Inferior parietal cortex (tissue), 1 donor: ENCODE data around the gene MTCH1.
"Not testable (repeated sequence)": the region's sequence is repeated elsewhere in the genome, so short reads cannot be mapped to it uniquely, and the experiment has no call there.

Experiments
- DNase-seq: peaks from one replicate; pipeline ENCODE4 v3.0.0-alpha.2; 2016; ENCODE audit errors: extremely low spot score

The MTCH1 gene

DNA sequence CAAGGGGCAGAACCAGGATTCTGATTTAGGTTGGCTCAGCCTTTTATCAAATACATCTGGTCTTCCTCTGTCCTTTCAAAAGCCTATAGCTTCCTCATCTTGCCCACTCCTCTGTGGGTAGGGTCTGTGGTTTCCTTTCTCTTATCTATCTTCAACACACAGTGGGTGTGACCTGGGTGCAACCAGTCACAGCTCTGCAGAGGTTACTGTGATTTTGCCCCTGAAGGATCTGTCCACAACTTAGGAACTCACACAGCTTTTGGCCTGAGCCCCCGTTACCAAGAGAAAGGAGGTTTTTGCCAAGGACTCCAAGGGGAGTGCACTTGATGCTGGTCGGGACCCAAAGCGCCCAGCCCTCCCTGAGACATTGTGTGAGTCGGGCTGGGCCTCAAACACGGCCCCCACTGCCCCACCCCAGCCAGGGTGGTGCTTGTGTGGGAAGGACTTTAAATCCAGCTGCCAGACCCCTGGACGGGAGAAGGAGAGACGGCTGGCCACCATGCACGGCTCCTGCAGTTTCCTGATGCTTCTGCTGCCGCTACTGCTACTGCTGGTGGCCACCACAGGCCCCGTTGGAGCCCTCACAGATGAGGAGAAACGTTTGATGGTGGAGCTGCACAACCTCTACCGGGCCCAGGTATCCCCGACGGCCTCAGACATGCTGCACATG lies 31.6 kb downstream of the MTCH1 start, which contains the start of gene PI16:
TSS of gene PI16 (plus strand) at position 477 of the 670 bp plus-strand sequence. CDS start at position 500, 23 bp downstream.
- peak; percentile 31 for DNase-seq

DNA sequence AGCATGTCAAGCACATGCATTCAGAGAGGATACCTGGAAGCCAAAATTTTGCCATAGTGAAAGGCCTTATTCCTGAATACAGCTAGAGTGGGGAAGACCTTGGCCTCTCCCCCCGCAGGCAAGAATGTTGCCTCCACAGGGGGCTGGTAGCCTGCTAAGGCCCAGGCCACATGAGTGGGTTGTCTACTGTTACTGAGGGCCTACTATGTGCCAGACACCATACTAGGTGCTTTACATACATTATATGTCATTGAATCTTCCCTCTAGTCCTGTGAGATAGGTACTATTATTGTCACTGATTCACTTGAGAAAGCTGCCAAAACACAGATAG lies 32.1 kb downstream of the MTCH1 start:
- no peak for DNase-seq

DNA sequence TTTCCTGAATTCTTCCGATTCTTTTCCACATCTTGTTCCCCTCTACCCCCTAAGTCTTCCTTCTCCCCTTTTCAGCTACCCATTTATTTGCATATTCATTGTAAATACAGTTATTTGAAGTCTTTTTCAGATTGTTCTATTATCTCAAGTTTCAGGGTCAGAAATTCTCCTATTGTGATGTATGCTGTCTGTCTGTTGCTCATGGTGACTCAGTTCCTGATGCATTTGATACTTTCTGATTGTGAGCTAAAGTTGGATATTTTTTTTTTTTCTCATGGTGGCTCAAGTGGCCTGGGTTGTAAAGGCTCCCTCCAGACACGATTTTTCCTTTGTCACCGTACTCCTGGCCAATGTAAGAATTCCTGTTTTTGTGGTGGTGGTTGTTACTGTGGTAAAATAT lies 36.4 kb downstream of the MTCH1 start:
- no peak for DNase-seq

GRCh38 chr6:36949076-36949475 lies 36.9 kb downstream of the MTCH1 start:
- not testable (repeated sequence) for DNase-seq

DNA sequence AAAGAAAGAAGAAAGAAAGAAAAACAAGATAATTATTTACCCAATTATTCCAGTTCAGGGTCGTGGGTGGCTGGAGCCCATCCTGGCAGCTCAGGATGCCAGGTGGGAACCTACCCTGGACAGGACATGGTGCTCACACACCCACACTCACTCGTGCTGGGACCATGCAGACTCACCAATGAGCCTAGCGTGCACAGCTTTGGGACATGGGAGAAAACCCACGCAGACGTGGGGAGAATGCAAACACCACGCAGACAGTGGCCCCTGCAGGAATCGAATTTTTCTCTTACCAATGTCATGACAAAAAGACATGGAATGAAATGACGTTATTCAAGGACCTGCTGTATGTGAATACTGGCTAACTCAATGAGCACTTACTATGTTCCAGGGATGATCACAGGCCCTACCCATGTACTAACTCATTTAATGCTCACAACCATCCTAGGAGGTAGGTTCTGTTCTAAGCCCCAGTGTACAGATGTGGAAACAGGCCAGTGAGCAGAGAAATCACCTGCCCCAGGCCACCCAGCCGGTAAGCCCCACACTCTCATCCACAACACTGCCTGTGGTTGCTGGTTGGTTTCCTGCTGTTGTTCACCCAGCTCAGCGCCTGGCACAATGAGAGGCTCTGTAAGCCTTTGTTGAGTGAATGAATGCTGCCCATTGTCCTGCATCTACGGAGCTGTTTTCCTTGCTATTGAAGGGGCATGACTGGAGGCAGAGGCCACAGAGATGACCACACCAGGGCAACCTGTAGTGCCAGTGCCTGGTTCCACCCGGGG lies 38.2 kb downstream of the MTCH1 start:
- DNase-seq = peak; percentile 78

DNA sequence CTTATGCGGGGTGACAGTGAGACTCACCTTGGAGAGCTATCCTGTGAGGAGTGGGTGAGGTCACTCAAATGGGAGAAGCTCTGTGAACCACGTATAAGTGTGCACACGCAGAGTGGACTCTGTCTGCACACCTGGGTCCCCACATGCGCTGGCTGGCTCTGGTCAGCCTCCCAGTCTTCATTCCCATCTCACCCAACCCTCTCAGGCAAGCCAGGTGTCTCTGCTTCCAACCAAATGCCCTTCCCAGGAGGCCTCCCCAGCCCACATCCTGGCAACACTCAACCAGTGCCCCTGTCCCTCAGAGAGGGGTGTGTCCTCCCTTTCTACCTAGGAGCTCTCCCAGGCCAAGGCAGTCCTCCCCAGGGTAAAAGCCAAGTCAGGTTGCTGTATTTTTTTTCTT lies 39.5 kb downstream of the MTCH1 start:
- DNase-seq = no peak

DNA sequence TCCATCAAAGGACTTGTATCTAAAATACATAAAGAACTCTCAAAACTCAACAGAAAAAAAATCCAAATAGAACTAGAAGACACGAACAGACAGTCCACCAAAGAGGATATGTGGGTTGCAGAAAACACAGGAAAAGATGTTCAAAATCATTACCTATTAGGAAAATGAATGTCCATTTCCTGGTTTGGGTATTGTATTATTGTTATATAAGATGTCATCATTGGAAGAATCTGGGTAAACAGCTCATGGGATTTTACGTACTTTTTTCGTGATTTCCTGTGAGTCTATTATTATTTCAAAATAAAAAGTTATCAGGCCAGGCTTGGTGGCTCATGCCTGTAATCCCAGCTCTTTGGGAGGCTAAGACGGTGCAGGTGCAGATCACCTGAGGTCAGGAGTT lies 40.7 kb downstream of the MTCH1 start:
- DNase-seq = no peak

GRCh38 chr6:36944650-36945049 lies 41.3 kb downstream of the MTCH1 start:
- DNase-seq = no peak

GRCh38 chr6:36942329-36942728 lies 43.7 kb downstream of the MTCH1 start:
- DNase-seq = not testable (repeated sequence)

GRCh38 chr6:36941561-36941960 lies 44.4 kb downstream of the MTCH1 start:
- DNase-seq = not testable (repeated sequence)

DNA sequence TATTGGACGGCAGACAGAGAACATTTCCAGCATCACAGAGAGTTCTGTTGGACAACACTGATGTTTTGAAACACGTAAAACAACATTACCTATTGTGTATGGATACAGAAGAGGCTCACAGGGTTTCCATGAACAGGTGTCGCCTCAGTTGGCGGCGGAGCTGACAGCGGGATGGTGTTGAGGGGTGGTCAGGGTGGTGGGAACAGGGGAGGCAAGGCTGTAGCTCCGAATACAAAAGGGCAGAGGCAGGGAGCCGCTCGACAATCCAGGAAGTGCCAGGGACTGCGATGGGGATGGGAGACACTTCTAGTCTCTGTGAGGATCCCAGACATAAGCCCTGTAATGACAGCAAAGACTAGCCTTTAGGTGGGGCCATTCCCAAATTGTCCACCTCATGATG lies 46.0 kb downstream of the MTCH1 start:
- DNase-seq = no peak

DNA sequence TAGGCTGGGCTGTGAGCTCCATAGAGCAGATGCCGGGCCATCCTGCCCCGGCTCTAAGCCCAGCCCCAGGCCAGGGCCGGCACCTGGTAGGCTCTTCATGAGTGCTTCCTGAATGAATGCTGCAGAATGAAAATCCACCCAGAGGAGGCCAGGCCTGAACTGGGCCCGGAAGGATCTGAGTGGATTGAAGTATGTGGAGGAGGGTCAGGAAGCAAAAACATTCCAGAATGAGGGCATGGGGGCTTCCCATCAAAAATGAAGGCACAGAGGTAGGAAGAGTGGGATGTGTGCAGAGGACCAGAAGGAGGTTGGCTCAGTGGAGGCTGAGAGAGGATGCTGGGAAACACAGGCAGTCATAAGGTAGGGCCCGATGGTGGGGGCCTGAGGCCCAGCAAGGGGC lies 47.0 kb downstream of the MTCH1 start:
- DNase-seq = not testable (repeated sequence)

DNA sequence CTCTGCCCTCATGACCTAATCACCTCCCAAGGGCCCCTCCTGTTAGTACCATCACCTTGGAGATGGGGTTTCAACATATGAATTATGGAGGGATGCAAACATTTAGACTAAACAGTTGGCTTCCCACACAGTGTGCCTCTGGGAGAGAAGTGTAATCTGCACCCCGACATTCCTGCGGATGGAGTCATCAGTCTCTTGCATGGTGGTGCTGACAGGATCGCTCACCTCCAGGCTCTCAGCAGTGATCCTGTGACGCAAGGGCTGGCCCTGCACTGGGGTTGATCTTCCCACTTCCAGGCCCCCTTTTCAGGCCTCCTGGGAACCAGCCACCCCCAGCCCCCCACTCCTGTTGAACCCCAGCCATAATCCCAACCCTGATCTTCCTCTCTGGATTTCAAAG lies 47.5 kb downstream of the MTCH1 start:
- no peak for DNase-seq

- DNase-seq = no peak
Measured at GRCh38 chr6:36937896-36938295, 48.1 kb downstream of the MTCH1 start.

DNA sequence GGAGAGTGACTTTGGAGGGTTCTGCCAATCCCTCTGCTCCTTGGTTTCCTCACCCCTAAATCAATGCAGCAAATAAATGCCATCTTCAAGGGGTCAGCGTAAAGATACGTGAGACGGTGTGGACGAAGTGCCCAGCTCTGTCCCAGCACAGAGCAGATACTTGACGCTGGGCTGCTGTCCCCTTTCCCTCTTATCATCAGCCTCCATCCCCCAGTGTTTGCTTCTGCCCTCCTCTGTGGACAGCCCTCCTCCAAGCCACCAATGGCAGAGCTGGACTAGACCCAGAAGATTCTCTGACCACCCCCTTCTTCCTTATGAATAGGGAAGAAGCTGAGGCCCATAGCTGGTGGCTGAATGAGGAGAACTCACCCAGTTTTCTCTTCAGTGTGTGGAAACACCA lies 49.2 kb downstream of the MTCH1 start:
- no peak for DNase-seq

DNA sequence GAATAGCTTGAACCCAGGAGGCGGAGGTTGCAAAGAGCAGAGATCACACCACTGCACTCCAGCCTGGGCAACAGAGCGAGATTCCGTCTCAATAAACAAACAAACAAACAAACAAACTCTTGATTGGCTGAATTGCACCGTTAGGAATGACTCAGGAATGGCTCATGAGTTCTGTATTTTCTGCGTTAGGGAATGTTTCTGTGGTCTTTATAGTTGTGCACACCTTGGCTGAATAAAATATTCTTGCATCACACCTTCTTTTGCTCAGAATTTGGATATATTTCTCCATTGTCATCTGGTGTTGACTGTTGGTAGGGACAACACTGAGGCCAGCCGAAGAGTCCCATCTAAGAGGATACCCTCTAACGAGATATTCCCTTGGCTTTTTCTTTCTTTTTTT lies 51.1 kb downstream of the MTCH1 start:
- no peak for DNase-seq

DNA sequence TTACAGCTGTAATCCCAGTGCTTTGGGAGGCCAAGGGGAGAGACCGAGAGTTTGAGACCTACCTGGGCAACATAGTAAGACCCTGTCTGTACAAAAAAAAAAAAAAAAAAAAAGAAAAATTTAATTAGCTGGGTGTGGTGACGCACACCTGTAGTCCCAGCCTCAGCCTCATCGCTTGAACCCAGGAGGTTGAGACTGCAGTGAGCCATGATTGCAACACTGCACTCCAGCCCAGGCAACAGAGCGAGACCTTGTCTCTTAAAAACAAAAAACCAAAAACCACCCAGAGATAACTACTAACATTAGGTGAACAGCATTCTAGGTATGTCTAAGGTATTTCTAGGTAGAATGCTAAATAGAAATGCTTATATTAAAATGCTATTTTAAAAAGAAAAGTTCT lies 52.5 kb downstream of the MTCH1 start:
- no peak for DNase-seq

DNA sequence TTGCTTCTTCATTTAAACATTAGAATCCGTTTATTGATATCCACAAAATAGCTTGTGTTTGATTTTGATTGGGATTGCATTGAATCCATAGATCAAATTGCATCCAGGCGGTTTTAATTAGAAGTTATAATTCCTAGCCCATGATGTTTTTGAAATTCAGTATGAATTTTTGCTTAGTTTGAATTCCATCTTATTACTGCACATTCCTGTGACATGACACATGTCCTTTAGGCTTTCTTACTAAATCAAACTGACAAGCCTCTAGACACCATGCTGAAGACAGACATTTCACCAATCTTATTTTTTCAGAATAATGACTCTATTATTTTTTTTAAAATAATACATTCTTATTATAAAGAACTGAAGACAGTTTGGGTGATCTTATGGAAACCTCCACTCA lies 52.9 kb downstream of the MTCH1 start:
- no peak for DNase-seq

- DNase-seq = no peak
Measured at GRCh38 chr6:36930483-36930882, 55.5 kb downstream of the MTCH1 start.

DNA sequence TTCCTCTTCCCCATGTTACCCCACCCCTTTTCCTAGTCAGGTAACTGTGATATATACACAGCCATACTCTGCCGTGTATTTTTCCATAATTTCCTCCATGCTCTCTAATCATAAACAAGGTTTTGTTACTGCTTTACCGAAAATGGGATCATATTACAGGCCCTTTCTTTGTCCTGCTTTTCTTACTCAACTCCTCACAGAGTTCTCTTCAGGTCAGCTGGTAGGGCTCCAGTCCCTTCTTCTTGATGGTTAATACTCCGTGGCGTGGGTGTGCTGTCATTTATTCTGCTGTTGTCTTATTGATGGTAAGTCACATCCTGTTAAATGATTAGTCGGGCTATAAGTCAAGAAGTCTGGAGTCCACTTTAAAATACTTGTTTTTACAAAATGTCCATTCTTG lies 56.4 kb downstream of the MTCH1 start:
- DNase-seq = no peak

DNA sequence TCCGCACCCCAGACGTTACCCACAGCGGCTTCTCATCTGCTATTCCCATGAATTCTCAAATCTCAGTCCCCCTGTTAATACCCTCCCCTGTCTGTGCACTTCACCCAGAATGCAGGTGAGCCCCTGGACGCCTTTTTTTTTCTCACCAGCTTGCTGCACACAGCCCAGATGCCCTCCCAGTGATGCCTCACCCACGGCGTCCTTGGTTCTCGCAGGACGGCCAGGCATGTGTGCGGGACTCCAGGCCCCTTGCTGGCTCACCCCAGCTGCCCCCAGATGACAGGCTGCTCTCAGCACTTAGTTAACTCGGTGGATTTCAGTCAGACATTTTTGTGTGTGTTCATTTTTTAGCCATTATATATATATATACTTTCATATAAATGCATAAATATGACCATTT lies 56.8 kb downstream of the MTCH1 start:
- no peak for DNase-seq

DNA sequence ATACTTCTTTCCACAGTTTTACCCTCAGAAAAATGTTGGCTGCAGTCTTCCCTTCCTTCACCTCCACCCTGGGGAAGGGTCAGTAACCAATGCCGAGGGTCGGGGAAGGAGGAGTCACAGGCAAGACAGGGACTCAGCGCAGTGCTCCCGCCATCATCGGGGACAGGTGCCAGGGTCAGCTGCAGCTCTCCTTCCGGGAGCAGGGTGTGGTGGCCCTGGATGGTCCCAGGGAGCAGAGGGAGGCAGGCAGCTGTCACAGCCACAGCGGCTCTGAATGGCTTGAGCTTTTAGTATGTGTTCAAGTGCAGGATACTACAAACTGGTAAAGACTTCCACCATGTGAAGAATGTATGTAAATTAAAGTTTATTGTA lies 57.5 kb downstream of the MTCH1 start:
- no peak for DNase-seq

GRCh38 chr6:36927691-36928546 lies 58.1 kb downstream of the MTCH1 start:
- DNase-seq = no peak
